Measurements from ENCODE around the gene RSU1. TPM values are rescaled to one million over a fixed set of nuclear protein-coding genes. Genes with fewer than 3 reads are reported as not detected.

Gene RSU1
- total RNA-seq, 1 donor from 2014 or later = 33.7 TPM

DNA sequence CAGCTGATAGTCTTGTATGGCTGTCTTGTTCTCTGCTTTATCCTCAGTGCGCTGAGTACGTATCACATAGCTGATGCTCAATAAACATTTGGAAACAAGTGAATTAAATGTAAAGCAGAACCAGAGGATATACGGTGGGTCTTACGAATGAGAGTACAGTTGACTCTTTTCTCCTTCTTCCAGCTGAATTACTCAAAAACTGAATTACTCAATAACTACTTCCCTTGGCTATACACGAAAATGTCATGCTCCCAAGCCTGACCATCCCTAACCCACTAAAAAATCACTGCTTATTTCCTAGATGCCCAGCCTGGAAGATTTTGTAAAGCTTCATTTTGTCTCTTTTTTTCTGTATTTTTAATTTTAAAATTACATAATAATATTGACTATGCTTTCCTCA is 3.2 kb upstream of the RSU1 start:
- H3K4me1 Mint-ChIP-seq = peaks cover 24% of the 10 kb centered on the region
- H3K27me3 Mint-ChIP-seq (ENCODE audit: low read depth) = peaks cover 35% of the 10 kb centered on the region
- H3K27ac Mint-ChIP-seq (ENCODE audit: unreplicated experiment) = no peak overlapping the region
- H3K4me3 Mint-ChIP-seq = no peak overlapping the region
- no peak for DNase-seq (ENCODE audit: low read depth, low spot score)
- H3K9me3 Mint-ChIP-seq = peaks cover 14% of the 10 kb centered on the region
- peaks cover 15% of the 10 kb centered on the region for H3K36me3 Mint-ChIP-seq (ENCODE audit: low read depth)
- TF ChIP-seq, protein P1, sequence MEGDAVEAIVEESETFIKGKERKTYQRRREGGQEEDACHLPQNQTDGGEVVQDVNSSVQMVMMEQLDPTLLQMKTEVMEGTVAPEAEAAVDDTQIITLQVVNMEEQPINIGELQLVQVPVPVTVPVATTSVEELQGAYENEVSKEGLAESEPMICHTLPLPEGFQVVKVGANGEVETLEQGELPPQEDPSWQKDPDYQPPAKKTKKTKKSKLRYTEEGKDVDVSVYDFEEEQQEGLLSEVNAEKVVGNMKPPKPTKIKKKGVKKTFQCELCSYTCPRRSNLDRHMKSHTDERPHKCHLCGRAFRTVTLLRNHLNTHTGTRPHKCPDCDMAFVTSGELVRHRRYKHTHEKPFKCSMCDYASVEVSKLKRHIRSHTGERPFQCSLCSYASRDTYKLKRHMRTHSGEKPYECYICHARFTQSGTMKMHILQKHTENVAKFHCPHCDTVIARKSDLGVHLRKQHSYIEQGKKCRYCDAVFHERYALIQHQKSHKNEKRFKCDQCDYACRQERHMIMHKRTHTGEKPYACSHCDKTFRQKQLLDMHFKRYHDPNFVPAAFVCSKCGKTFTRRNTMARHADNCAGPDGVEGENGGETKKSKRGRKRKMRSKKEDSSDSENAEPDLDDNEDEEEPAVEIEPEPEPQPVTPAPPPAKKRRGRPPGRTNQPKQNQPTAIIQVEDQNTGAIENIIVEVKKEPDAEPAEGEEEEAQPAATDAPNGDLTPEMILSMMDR (conservative IDR thresholded peaks at IDR 0.05) = no peak

DNA sequence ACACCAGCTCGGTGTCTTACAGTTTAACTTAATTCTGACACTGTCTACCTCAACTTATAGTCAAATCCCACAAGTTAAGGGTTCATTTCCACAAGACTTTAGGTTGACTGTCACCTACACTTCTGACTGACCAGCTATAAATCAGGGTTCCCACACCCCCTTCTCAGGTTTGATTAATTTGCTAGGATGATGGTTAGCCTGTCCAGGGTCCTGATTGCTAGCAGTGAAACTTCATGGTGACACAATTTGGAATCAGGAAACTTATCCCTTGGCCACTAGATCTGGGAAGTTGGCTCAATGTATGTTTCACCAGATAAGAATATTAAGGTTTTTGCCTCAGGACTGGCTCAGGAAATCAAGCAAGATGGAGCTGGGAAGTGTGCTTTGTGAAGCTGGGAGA is 2.8 kb upstream of the RSU1 start:
- DNase-seq (ENCODE audit: low read depth, low spot score) = no peak
- no peak overlapping the region for H3K27ac Mint-ChIP-seq (ENCODE audit: unreplicated experiment)
- peaks cover 14% of the 10 kb centered on the region for H3K9me3 Mint-ChIP-seq
- peaks cover 15% of the 10 kb centered on the region for H3K36me3 Mint-ChIP-seq (ENCODE audit: low read depth)
- H3K27me3 Mint-ChIP-seq (ENCODE audit: low read depth) = peaks cover 35% of the 10 kb centered on the region
- H3K4me3 Mint-ChIP-seq = no peak overlapping the region
- H3K4me1 Mint-ChIP-seq = peaks cover 27% of the 10 kb centered on the region
- TF ChIP-seq, protein P1 (conservative IDR thresholded peaks at IDR 0.05) = no peak

DNA sequence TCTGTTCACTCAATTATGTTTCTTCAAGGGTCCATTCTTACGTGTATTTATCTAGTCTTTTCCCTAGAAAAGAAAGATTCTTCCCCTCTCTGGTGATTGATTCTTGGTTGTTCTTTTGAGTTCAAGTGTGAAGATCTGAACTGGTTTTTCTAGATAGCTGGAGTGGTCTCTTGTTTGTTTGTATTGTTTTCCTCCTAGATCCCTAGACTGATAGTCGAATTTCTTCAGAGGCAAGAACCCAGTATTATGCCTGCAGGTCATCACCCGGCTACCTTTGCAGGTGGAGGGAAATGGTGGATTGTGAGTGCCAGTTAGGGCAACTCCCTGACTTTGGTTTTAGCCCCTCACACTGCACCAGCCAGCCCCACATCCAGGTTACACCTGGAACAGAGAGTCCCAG is 2.2 kb upstream of the RSU1 start:
- TF ChIP-seq, protein P1 (conservative IDR thresholded peaks at IDR 0.05) = no peak
- H3K27me3 Mint-ChIP-seq (ENCODE audit: low read depth) = peaks cover 35% of the 10 kb centered on the region
- peak overlapping the region; percentile 6 for H3K4me3 Mint-ChIP-seq
- H3K27ac Mint-ChIP-seq (ENCODE audit: unreplicated experiment) = no peak overlapping the region
- peaks cover 14% of the 10 kb centered on the region for H3K9me3 Mint-ChIP-seq
- no peak for DNase-seq (ENCODE audit: low read depth, low spot score)
- peaks cover 15% of the 10 kb centered on the region for H3K36me3 Mint-ChIP-seq (ENCODE audit: low read depth)
- H3K4me1 Mint-ChIP-seq = peaks cover 27% of the 10 kb centered on the region

DNA sequence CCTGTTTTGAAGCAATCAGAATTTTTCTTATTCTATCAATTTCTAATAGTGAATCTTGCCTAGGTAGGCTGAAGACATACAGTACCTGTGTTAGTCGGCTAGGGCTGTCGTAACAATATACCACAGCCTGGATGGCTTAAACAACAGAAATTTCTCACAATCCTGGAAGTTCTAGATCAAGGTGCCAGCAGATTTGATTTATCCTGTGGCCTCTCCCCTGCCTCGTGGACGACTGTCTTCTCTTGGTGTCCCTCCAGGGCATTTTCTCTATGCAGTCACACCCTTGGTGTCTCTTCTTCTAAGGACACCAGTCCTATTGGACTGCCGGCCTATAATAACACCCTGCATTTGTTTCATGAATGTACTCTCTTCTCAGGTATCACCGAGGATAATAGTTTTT is 1.8 kb upstream of the RSU1 start:
- no peak for DNase-seq (ENCODE audit: low read depth, low spot score)
- TF ChIP-seq, protein P1 (conservative IDR thresholded peaks at IDR 0.05) = no peak
- H3K36me3 Mint-ChIP-seq (ENCODE audit: low read depth) = peaks cover 15% of the 10 kb centered on the region
- H3K27me3 Mint-ChIP-seq (ENCODE audit: low read depth) = peaks cover 35% of the 10 kb centered on the region
- H3K27ac Mint-ChIP-seq (ENCODE audit: unreplicated experiment) = no peak overlapping the region
- peaks cover 14% of the 10 kb centered on the region for H3K9me3 Mint-ChIP-seq
- peaks cover 27% of the 10 kb centered on the region for H3K4me1 Mint-ChIP-seq
- H3K4me3 Mint-ChIP-seq = peak overlapping the region; percentile 6

DNA sequence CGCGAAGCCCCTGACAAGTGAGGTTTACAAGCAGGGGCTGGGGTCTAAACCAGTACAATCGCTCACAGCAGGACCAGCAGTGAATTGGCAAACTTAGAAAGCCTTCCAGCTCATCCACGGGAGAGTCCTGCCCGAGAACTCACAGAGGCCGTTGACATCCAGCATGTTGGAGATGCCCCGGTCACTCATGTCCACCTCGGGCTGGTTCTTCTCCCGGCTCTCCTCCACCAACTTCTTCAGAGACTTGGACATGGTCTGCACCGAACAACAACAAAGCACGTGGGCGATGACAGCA is 447 bp downstream of the RSU1 start:
- Mint-ChIP-seq H3K9me3 (peaks cover 2% of the 10 kb centered on the region), H3K36me3 (ENCODE audit: low read depth) (peaks cover 3% of the 10 kb centered on the region), H3K4me1 (peaks cover 29% of the 10 kb centered on the region), H3K27ac (ENCODE audit: unreplicated experiment) (no peak overlapping the region), H3K4me3 (peak overlapping the region; percentile 96), H3K27me3 (ENCODE audit: low read depth) (peaks cover 32% of the 10 kb centered on the region)
- TF ChIP-seq, protein P1 (conservative IDR thresholded peaks at IDR 0.05) = no peak
- no peak for DNase-seq (ENCODE audit: low read depth, low spot score)

DNA sequence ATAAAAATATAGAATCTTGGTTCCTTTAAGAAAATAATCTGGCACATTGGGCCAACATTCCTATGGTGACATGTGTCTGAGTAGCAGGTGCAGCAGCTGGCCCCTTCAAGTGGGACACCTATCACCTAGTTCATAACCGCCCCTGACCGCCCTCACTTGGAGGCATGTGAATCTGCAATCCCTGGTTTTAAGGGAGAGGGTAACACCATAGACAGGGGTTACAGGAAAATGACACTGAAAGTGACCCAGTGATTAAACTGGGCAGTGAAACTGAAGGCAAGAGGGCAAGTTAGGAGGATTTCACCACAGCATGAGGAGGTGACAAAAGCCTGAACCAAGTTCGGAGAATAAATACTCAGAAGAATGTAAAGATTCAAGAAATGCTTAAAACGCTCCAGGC is 1.1 kb downstream of the RSU1 start:
- Mint-ChIP-seq H3K27ac (ENCODE audit: unreplicated experiment) (no peak overlapping the region), H3K4me3 (peak overlapping the region; percentile 96), H3K27me3 (ENCODE audit: low read depth) (peaks cover 29% of the 10 kb centered on the region), H3K9me3 (peaks cover 2% of the 10 kb centered on the region), H3K36me3 (ENCODE audit: low read depth) (no peaks in the 10 kb centered on the region), H3K4me1 (peaks cover 30% of the 10 kb centered on the region)
- TF ChIP-seq, protein P1 (conservative IDR thresholded peaks at IDR 0.05) = no peak
- no peak for DNase-seq (ENCODE audit: low read depth, low spot score)
